Loucy (cell line): Measurements from ENCODE around the gene BDKRB1.

Experiments used
- H2AFZ ChIP-seq: fragments of 200-600 bp; sonication (generic); 2 replicates; pipeline ENCODE4 v1.6.0; 2016; ENCODE audit warnings: antibody characterized with exemption, mild to moderate bottlenecking, low read length, moderate library complexity
- H3F3A ChIP-seq: fragments of 200-600 bp; 2 replicates; pipeline ENCODE4 v1.6.0; 2016; ENCODE audit warnings: antibody characterized with exemption, low read depth, mild to moderate bottlenecking
- H3K27me3 ChIP-seq: fragments of 200-600 bp; sonication (generic); 2 replicates; pipeline ENCODE4 v1.6.1; 2014; ENCODE audit warnings: low read length, mild to moderate bottlenecking; ENCODE audit not compliant: insufficient read depth, poor library complexity, severe bottlenecking
- H3K36me3 ChIP-seq: fragments of 200-600 bp; sonication (generic); 2 replicates; pipeline ENCODE4 v1.6.1; 2016; ENCODE audit warnings: low read length; ENCODE audit not compliant: insufficient read depth
- H3K4me1 ChIP-seq: fragments of 200-600 bp; sonication (generic); 2 replicates; pipeline ENCODE4 v1.5.1; 2014; ENCODE audit warnings: low read length, mild to moderate bottlenecking; ENCODE audit not compliant: insufficient read depth, poor library complexity, severe bottlenecking
- H3K4me2 ChIP-seq: fragments of 200-600 bp; sonication (generic); 2 replicates; pipeline ENCODE4 v1.6.0; 2014; ENCODE audit warnings: antibody characterized with exemption, low read length, low read depth, mild to moderate bottlenecking; ENCODE audit not compliant: poor library complexity, severe bottlenecking
- H3K4me3 ChIP-seq: fragments of 200-600 bp; sonication (generic); 2 replicates; pipeline ENCODE4 v1.5.1; 2014; ENCODE audit warnings: low read length, mild to moderate bottlenecking, mixed read lengths; ENCODE audit not compliant: poor library complexity, severe bottlenecking
- H3K79me2 ChIP-seq: fragments of 200-600 bp; sonication (generic); 2 replicates; pipeline ENCODE4 v1.6.1; 2014; ENCODE audit warnings: low read length; ENCODE audit not compliant: insufficient read depth
- H3K9ac ChIP-seq: fragments of 200-600 bp; sonication (generic); 2 replicates; pipeline ENCODE4 v1.6.0; 2014; ENCODE audit warnings: mild to moderate bottlenecking, low read depth, low read length, moderate library complexity; ENCODE audit not compliant: poor library complexity, severe bottlenecking
- H3K9me2 ChIP-seq: fragments of 200-600 bp; sonication (generic); replicated peaks from 2 replicates; pipeline ENCODE4 v1.6.1; 2016; ENCODE audit warnings: low read depth, low read length, mixed read lengths
- H3K9me3 ChIP-seq: fragments of 200-600 bp; sonication (generic); 2 replicates; pipeline ENCODE4 v1.6.1; 2014; ENCODE audit warnings: mild to moderate bottlenecking, antibody characterized with exemption, low read length, low read depth; ENCODE audit not compliant: insufficient read depth
- H4K20me1 ChIP-seq: fragments of 200-600 bp; sonication (generic); 2 replicates; pipeline ENCODE4 v1.6.0; 2014; ENCODE audit warnings: antibody characterized with exemption, low read length, mild to moderate bottlenecking; ENCODE audit not compliant: insufficient read depth, poor library complexity, severe bottlenecking
- CTCF ChIP-seq: fragments of 200-600 bp; sonication (generic); conservative IDR thresholded peaks from 2 replicates; pipeline ENCODE4 v1.5.1; 2014; ENCODE audit warnings: mild to moderate bottlenecking, antibody characterized with exemption, low read length
- EZH2phosphoT487 ChIP-seq: fragments of 200-600 bp; IDR thresholded peaks from 2 replicates; pipeline ENCODE4 v1.6.1; 2018; ENCODE audit warnings: antibody characterized with exemption, mild to moderate bottlenecking, moderate library complexity, borderline replicate concordance

BDKRB1 gene

GRCh38 chr14:96286251-96286650 lies 30.2 kb downstream of the BDKRB1 start:
- Histone ChIP-seq H3K9me3 (no peaks in the 10 kb centered on the region), H3K36me3 (peaks cover 25% of the 10 kb centered on the region; the same call in 1 of the 2 replicates), H4K20me1 (no peaks in the 10 kb centered on the region), H3K79me2 (no peaks in the 10 kb centered on the region), H3F3A (no peaks in the 10 kb centered on the region), H2AFZ (no peak overlapping the region), H3K4me3 (no peak overlapping the region), H3K9me2 (no peaks in the 10 kb centered on the region), H3K9ac (no peak overlapping the region), H3K4me1 (no peaks in the 10 kb centered on the region), H3K27me3 (no peaks in the 10 kb centered on the region), H3K4me2 (no peak overlapping the region)
- TF ChIP-seq CTCF = no peak
- TF ChIP-seq EZH2phosphoT487 = no peak

- Histone ChIP-seq H3K4me2 (no peak overlapping the region), H4K20me1 (no peaks in the 10 kb centered on the region)
- TF ChIP-seq EZH2phosphoT487 (no peak), CTCF (no peak)
Measured at GRCh38 chr14:96287856-96288255, 31.8 kb downstream of the BDKRB1 start.

GRCh38 chr14:96294246-96294645 lies 38.2 kb downstream of the BDKRB1 start:
- H3K4me2 ChIP-seq = no peak overlapping the region
- no peaks in the 10 kb centered on the region for H3K27me3 ChIP-seq
- peaks cover 16% of the 10 kb centered on the region; the same call in 1 of the 2 replicates for H3K36me3 ChIP-seq
- H3F3A ChIP-seq = no peaks in the 10 kb centered on the region
- TF ChIP-seq EZH2phosphoT487 = no peak
- TF ChIP-seq CTCF = no peak
- H2AFZ ChIP-seq = no peak overlapping the region
- no peaks in the 10 kb centered on the region for H3K9me2 ChIP-seq
- no peaks in the 10 kb centered on the region for H4K20me1 ChIP-seq
- no peaks in the 10 kb centered on the region for H3K9me3 ChIP-seq
- H3K4me3 ChIP-seq = no peak overlapping the region
- no peak overlapping the region for H3K9ac ChIP-seq
- H3K4me1 ChIP-seq = no peaks in the 10 kb centered on the region
- no peaks in the 10 kb centered on the region for H3K79me2 ChIP-seq

More at GRCh38 chr14:96287856-96288255, 31.8 kb downstream of the BDKRB1 start:
- no peaks in the 10 kb centered on the region for H3K27me3 ChIP-seq
- no peak overlapping the region for H2AFZ ChIP-seq
- no peak overlapping the region for H3K4me3 ChIP-seq
- peaks cover 25% of the 10 kb centered on the region; the same call in 1 of the 2 replicates for H3K36me3 ChIP-seq
- no peaks in the 10 kb centered on the region for H3F3A ChIP-seq
- no peaks in the 10 kb centered on the region for H3K4me1 ChIP-seq
- H3K9me2 ChIP-seq = no peaks in the 10 kb centered on the region
- no peaks in the 10 kb centered on the region for H3K9me3 ChIP-seq
- no peak overlapping the region for H3K9ac ChIP-seq
- no peaks in the 10 kb centered on the region for H3K79me2 ChIP-seq
